Activated CD8-positive, alpha-beta memory T cell treated with anti-CD3 and anti-CD28 coated beads, Interleukin-2, amount 50 U/mL, for 1 hour (primary cell): Measurements from ENCODE around the gene PNCK.
"Not testable (repeated sequence)": the region's sequence is repeated elsewhere in the genome, so short reads cannot be mapped to it uniquely, and the experiment has no call there.

Experiments
- DNase-seq: peaks from one replicate; pipeline ENCODE4 v3.0.0-alpha.2; 2020; ENCODE audit errors: extremely low read depth

Gene PNCK

DNA sequence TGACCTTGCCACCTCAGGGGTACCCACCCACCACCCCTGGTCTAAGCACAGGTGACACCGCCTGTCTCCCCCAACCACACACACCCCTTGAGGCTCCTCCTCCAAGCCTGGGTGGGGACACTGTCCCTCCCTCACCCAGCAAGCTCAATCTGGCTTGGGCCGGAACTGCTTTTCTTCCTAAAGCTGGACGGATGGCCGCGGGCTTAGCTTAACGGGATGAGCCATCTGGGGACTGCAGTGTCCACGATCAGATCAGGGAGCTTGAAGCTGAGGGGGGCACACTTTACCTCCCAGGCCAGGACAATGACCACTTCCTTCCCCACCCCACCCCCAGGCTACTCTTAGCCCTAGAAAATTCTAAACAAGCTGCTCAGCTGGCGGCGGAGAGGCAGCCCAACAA is 13.1 kb upstream of the PNCK start:
- DNase-seq: no peak

DNA sequence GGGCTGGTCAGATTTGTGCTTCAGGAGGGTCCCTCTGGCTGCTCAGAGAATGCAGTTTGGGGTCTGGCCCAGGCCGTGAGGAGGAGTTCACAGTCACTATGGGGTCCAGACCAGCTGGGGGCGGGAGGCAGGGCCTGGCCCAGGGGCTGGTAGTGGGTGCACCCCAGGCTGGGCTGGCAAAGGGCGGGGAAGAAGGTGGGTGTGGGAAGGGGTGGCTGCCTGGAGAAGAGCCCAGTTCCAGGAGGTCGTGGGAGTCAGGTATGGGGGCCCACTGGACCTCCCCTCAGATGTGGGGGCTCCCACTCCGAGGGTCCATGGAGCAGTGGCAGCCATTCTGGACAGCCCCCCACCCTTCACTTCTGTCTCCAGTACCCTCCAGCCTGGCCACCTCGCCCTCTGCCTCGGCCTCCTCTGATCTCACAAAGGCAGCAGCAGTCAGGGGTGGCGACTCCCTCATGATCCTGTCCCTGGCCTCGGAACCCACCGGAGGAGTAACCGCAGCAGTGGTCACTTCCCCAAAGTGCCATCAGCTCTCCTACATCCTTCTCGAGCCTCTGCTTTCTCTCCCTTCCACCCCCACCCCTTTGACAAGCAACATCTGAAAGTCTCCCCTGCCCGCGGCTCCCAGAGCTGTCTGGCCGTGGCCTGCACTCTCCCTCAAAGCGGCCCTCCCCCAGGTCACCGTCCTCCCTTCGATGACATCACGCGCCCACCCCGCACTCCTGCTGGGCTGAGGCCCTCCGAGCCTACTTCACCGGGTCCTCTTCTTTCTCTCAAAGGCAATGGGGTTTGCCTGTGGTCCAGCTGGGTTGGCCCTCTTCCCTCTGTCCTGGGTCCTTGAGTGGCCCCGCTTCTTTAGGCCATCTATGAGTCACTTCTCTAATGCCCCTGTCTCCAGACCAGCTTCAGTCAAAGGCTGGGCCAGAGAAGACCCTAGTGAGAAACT is 12.4 kb upstream of the PNCK start:
- no peak for DNase-seq

DNA sequence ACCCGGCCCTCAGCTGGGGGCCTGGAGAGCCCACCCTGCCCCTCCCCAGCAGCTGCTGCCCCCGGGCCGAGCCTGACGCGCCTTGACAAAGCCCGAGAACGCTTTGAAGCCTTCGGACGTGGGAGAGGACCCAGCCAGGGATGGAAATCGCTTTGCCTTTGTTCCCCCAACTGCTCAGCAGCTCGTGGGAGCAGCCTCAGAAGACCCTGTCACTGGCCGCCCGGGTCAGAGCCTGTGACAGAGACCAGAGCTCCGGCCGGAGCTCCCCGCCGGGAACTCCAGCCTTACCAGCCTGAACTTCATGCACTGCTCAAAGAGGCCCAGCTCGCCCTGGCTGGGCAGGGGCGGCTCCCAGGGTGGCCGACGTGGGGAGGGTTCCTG is 11.5 kb upstream of the PNCK start:
- DNase-seq: no peak

DNA sequence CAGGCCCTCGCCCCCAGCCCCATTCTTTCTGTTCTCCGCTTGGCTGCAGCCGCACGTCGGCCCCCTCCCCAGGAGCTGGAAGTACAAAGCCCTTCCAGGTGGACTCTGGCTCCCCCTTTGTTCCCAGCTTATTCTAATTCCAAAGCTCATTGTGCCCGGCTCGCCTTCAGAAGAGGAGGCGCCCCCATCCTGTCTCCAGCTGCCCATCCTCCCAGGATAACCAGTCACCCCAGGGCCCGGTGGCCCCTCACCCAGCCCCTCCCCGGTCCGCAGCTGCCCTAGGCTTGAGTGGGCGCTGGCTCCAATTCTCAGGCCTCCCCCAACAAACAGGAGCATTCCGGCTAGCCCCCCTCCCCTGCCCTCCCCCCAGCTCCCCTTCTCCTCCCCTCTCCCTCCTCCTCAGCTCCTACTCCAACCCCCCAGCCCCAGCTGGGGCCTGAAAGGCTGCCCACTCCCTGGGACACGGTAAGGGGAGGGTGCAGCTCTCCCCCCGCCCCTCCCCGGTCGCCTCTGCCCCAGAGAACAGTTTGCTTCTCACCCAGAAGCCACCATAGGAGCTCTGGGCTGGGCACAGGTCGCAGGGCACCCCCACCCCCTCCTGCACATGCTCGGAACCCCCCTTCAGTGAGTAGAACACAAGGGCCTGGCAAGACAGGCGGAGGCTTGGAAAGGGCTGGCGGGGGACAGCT is 11.0 kb upstream of the PNCK start:
- no peak for DNase-seq

DNA sequence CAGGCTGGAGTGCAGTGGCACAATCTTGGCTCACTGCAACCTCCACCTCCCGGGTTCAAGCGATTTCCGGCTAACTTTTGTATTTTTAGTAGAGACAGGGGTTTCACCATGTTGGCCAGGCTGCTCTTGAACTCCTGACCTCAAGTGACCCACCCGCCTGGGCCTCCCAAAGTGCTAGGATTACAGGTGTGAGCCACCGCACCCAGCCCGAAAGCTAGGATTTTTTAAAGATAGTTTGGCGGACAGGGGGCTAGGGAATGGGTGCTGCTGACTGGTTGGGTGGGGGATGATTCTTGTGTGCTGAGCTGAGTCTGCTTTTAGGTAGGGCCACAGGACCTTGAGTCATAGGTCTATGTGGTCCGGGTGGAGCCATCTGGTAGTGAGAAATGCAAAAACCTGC is 9.9 kb upstream of the PNCK start:
- not testable (repeated sequence) for DNase-seq

DNA sequence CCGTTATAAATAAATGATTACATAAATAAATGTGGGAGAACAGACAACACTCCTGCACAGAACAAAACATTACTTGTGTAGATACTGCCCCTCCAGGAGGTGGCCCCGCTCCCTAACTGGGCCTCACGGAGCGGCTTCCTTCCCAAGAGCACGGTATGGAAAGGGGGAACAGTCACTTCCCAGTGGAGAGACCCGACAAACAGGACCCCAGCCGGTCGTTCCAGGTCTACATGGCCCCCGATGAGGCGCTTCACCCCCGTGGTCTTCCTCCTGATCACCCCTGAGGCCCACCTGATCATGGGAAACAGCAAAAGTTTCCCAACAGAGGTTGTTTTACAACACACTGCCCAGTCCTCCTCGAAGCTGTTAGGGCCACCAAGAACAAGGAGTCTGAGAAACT is 7.6 kb upstream of the PNCK start:
- DNase-seq: no peak

DNA sequence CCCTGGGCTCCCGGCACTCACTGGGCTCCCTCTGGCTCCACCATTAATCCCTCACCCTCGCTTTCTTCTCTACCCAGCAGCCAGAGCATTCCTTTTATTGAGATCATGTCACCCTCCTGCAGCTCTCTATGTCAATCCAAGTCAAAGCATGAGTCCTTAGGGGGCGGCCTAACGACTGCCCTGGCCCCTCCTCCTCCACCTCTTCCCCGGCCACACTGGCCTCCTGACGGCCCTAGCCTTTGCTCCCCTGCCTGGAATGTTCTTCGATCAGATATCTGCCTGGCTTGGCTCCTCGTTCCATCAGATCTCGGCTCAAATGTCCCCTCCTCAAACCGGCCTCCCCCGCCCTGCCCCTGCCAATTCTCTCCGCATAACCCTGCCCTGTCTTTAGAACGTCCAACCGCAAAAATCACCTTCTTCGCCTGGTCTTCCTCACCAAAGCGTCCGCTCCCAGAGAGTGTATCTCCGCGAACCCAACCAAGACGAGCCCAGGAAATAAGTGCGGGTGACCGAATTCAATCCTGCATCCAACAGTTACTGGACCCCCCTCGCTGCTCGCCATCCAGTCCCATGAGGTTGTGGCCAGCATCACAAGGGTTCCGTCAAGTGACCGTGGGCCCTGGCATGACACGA is 722 bp upstream of the PNCK start:
- no peak for DNase-seq

DNA sequence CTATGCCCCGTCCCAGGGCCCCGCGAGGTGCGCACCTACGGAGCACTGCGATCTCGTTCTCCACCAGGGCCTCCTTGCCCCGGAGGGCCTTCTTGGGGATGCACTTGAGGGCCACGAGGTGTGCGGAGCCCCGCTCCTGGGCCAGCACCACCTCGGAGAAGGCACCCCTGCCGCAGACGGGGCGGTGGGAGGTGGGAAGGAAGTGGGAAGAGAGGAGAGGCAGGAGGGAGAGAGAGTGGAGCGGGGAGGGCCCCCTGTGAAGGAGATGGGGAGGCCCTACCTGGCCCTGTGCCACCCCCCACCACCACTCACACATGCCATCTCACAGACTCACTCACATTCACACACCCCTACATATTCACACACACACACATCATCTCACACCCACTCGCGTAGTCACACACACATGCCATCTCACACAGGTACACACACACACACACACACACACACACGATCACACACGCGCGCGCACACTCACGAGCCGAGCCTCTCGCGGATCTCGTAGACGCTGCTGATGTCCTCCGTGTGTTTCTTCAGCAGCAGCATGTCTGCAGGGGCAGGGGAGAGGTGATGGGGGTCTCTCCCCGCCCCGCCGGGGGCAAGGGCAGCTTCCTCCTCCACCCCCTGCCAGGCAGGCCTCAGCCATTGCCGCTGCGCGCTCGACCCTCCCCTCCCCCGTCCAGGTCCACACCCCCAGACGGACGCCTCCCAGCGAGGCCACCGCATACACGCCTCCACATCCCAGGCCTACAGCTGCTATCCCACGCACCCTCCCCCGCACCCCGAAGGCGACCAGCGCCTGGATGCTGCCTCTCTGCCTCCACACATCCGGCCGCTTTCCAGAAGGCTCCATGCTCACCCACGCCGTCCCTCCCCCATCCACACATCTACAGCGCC is 834 bp downstream of the PNCK start:
- DNase-seq: no peak

DNA sequence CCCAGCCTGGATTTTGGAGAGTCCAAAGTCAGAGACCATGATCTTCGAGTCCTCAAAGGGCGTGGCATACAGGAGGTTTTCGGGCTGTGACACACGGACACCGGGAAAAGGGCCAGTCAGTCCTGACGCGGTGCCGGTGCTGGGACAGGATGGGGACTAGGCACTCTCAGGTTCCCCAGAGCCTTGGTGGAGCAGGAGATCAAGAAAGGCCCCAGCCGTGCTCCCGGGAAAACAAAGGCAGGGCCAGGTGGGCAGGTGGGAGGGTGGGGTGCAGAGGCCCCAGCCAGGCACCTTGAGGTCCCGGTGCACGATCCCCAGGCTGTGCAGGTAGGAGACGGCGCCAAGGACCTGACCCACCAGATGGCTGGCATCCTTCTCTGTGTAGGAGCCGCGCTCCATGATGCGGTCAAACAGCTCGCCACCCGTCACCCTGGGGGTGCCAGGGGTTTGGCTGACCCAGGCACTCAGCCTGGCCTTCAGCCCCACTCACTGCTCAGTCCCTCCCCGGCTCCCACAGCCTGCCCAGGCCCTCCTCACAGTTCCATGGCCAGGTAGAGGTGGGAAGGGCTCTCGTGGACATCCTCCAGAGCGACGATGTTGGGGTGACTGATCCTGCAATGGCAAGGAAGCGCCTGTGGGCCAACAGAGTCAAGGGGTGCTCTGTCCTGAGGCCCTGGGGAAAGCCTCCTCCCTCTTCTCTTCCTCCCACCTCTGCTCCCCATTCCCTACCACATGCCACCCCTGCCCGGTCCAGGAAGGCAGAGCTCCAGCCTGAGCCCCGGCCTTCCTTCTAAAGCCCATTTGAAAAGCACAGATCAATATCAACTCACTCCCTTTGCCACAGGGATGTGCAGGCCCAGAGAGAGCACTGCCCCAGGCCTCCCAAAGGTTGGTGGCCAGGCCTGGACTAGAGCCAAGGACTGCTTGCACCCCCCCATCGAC is 1.8 kb downstream of the PNCK start:
- no peak for DNase-seq

DNA sequence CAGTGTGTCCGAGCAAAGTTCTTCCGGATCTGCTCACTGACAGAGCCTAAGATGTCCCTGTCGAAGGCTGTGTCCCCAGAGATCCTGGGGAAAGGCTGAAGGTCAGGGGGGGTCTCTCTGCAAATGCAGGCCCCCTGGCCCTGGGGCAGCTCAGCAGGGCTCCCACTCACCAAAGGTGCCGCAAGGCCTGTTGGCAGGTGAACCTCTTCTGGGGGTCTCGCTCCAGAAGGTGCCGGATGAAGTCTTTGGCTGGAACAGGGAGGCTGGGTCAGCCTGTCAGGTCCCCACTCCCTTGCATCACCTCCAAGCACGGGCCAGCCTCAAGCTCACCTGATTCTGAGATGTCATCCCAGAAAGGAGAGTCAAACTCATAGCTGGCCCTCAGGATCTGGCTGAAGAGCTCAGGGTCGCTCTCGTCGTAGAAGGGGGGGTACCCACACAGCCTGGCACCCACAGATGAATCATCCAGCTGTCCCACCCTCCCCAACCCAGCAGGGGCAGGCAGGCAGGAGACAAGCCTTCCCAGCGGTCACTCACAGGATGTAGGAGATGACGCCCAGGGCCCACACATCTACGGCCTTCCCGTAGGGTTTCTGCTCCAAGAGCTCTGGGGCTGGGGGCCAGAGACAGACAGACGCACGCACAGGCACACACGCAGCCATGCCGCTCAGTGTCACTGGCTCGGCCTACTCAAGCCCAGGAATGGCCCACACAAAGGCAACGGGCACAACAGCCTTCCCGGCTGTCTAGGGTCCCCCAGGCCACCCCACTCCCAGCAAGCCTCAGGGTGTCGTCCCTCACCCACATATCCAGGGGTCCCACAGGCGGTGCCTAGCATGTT is 2.6 kb downstream of the PNCK start:
- DNase-seq: no peak

DNA sequence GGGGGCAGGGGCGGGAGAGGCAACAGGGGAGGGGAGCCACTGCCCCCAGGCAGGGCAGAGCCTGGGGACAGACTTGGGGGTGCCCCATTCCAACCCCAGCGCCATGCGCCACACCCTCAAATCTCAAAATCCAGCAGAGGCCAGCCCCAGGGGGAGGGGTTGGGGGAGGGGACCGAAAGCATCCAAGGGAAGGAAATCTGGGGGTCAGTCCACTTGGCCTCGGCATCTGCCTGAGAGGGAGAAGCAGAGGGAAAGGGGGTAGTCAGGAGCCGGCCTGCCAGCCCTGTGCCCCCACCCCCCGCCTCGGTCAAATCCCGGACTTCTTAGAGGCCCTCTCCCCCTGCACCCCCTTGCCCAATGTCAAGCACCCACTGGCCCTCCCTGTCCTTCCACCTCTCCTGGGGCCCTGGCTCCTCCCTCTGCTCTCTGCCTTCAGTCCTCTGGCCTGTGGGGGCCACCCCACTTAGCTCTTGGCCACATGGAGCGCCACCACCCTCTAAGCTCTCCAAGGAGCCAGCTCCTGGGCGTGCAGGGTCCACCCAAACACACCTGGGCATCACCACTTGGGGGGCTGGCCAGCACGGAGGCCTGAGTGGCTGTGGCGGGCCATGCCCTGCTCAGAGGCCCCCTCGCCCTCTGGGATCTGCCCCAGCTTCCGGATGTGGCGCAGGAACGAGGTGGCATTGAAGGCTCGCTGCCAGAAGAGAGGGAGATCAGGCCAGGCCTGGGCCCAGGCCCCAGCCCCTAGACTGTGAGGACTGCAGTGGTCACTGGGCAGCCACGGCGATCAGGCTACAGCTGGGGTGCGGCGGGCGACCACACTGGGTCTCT is 3.5 kb downstream of the PNCK start:
- no peak for DNase-seq

DNA sequence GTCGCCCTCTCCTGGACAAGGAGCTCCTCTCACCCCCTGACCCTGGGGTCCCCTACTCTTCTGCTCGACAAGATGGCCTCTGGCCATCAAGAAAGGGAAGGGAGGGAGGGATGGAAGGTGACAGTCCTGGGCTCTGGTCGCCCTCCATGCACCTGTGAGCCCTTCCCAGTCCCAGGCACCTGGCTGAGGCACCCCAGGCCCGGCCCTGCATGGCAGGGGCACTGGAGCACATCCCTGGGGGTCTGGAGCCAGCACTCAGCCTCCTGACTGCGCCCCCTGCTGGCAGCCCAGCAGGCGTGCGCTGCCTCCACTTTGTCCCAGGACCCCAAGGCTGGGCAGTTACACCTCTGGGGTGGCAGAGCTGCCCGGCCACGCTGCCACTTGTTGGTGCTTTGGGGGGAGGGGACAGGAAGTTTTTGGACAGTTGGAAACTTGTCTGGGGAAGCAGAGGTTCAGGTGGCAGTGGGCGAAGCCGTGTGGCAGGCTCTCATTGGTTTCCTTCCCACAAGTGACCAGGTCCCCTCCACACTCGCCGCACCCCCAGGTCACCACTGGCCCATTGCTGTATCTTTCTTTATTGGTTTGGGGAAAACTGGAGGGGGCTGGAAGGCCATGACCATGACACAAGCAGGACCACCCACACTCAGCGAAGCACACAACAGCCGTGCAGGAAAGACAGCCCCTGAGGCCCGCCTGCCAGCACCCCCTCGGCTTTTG is 4.3 kb downstream of the PNCK start:
- no peak for DNase-seq

DNA sequence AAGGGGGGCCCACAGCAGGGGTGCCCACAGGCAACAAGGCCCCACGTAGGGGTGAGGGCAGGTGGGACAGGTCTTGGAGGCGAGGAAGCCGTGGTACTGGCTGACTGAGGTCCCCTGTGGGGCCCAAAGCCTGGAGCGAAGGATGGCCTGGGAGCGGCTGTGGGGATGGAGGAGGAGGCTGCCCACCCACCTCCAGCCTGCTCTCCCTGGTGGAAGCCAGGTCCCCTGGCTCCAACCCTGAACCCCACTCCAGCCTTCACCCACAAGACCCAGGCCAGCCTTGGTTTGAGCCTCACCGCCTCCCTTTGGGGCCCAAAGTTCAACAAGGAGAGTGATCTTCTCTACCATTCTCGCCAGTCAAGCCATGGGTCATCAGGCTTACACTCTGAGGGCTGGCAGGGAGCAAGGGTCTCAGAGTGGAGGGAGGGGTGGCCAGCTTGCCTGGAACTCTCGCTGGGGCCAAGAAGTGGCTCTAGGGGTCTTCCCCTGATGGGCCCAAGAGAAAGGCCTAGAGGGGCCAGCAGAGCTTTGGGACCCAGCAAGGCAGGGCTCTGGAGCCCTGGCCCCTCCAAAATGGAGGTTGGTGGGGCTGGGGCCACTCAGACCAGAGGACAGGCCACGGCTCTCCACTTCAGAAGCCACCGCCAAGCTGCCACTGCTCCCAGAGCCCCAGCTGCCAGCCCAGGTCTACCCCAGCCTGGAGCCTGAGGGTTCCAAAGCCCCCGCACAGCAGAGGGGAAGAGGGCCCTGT is 5.0 kb downstream of the PNCK start:
- DNase-seq: no peak

DNA sequence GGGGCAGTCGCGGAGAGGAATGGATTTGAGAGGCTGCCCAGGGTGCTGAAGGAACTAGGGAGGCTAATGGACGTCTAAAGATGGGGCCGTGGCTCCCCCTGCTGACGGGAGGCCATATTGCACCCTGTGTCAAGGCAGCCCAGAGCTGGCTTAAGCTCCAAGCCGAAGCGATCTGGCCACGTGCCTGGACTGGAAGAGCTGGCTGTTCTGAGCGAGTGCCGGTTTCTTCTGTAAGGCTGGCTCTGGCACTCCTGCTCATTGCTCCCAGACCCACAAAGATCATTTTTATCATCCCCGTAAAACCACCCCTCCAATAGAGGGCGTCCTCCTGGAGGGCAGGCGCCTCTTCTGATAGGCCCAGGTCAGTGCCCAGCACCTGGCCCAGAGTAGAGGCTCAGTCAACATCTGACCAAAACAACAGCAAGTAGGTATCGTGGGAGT is 5.6 kb downstream of the PNCK start:
- peak; percentile 12 for DNase-seq

DNA sequence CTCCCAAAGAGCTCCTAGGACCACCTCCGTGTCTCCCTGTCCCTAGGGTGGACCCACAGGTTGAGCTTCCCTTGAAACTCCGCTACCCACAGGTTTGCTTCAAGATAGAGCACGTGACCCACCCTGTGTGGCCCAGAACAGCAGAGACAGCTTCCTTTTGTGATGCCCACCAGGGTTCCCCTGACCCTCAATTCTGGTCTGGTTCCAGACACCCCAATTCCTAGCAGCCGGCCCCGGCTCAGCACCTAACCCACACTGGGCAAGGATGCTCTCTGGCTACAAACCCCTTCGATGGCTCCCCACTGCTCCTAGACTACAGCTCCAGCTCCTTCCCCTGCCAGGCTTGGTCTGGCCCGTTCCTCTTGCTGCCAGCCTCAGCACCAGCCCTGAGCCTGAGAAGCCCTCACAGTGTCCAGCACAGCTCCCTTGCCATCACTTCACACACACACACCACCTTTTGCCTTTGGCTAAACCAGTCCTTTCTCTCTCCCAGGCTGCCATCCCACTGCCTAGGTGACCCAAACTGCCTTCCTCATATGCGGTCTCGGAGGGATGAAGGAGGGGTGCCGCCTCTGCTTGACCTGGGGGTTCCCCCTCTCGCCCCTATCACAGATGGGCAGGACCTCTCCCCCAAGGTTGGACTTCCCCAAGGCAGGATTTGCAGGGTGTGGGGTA is 6.2 kb downstream of the PNCK start:
- DNase-seq: no peak

DNA sequence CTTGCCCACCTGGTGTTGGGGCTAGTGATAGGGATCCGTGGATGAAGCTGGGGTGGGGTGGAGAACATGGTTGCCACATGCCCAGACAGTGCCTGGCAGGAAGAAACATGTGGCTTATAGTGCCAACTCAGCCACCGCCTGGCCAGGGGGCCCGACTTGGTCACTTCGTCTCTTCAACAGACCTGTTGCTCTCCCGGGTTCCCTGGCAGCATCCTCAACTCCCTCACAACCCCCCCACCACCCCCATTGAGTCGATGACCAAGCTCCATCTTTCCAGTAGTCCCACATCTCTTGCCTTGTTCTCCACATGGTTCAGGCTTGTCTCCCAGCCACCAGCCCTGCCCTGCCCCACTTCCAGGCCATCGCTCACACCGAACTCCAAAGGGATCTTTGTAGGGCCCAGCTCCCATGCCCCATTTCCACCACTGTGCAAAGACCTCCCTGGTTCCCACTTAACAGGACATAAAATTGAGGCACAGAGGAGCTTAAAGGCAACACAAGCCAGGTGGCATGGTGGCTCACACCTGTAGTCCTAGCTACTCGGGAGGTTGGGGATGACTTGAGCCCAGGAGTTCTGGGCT is 7.8 kb downstream of the PNCK start:
- DNase-seq: no peak
